GM06990 (cell line): ENCODE results near the gene PRPF39.

ENCODE experiments used
- DNase-seq: peaks from one replicate; pipeline ENCODE4 v3.0.0-alpha.2; 2011; ENCODE audit not compliant: insufficient read length; ENCODE audit errors: extremely low read depth
- H3K27me3 ChIP-seq: replicated peaks from 2 replicates; pipeline ENCODE4 v1.6.0; 2011; ENCODE audit warnings: low read length; ENCODE audit not compliant: control insufficient read depth, insufficient read depth
- H3K36me3 ChIP-seq: 2 replicates; pipeline ENCODE4 v1.5.1; 2011; ENCODE audit warnings: low read length; ENCODE audit not compliant: control insufficient read depth, insufficient read depth
- H3K4me3 ChIP-seq: replicated peaks from 2 replicates; pipeline ENCODE4 v1.5.1; 2011; ENCODE audit warnings: low read depth, mild to moderate bottlenecking, control low read depth, low read length
- TF ChIP-seq, protein P1 (sequence below): IDR thresholded peaks from 2 replicates; pipeline ENCODE4 v1.5.1; 2011; ENCODE audit warnings: low read length, control low read depth, mild to moderate bottlenecking, inconsistent platforms; ENCODE audit not compliant: insufficient read depth, poor library complexity, severe bottlenecking

Gene PRPF39

DNA sequence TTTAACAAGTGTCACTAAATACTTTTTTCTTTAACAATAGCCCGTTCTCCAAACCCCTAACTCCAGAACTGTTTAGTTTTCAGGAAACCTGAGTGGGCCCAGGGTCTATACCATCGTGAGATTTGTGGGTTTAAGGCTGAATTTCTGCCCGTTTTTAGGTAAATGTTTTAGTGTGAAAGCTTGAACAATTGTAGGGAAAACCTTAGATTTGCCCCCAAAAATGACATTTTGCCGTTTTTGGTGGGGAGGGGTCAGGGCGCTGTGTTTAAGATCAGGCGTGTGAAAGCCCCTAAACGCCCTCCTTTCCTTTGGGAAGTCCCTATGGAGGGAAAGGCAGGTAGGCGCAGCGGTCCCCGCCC, 320 bp upstream of the PRPF39 start:
- Histone ChIP-seq H3K36me3 (no peaks in the 10 kb centered on the region), H3K27me3 (no peaks in the 10 kb centered on the region), H3K4me3 (peak overlapping the region; percentile 60)
- TF ChIP-seq, protein P1, sequence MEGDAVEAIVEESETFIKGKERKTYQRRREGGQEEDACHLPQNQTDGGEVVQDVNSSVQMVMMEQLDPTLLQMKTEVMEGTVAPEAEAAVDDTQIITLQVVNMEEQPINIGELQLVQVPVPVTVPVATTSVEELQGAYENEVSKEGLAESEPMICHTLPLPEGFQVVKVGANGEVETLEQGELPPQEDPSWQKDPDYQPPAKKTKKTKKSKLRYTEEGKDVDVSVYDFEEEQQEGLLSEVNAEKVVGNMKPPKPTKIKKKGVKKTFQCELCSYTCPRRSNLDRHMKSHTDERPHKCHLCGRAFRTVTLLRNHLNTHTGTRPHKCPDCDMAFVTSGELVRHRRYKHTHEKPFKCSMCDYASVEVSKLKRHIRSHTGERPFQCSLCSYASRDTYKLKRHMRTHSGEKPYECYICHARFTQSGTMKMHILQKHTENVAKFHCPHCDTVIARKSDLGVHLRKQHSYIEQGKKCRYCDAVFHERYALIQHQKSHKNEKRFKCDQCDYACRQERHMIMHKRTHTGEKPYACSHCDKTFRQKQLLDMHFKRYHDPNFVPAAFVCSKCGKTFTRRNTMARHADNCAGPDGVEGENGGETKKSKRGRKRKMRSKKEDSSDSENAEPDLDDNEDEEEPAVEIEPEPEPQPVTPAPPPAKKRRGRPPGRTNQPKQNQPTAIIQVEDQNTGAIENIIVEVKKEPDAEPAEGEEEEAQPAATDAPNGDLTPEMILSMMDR, result no peak
- no peak for DNase-seq

DNA sequence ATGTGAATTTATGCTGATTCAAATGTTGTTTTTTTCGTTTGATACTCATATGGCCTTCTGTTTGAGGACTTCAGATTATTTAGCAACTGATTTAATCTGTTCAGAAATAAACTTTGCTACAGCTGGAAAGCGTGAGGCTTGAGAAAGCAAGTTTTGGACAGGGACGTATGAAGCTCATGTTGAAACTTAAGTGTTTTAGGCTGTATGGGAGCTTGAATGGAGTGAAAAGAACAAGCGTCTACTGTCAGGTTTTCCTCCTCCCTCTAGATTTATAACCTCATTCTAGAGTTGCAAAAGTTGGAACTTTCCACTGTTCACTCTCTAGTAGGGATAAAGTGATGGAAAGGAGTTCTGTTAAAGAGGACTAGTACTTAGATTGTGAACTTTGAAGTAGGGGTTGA, 1.0 kb downstream of the PRPF39 start:
- H3K4me3 ChIP-seq, result peak overlapping the region; percentile 74
- no peak for DNase-seq
- H3K36me3 ChIP-seq, result no peaks in the 10 kb centered on the region; the same call in 1 of the 2 replicates
- no peaks in the 10 kb centered on the region for H3K27me3 ChIP-seq
- TF ChIP-seq, protein P1, result no peak

DNA sequence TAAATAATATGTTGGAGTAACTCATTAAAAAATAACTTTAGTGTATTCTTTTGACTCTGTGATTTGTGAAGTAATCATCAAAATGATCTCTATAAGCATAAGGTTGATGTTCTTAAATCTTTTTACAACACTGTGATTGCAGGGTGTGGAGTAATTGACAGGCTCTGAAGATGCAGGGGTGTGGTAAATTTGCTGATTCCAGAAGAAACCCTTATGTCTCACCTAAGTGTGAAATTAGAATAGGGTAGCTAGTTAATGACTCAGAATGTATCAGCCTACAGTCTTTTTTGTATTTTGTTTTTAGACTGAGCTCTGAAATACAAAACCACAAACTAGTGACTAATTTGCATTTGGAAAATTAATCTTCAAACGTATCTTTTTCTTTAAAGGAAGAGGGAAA, 5.9 kb downstream of the PRPF39 start:
- H3K27me3 ChIP-seq, result no peaks in the 10 kb centered on the region
- DNase-seq, result peak; percentile 23
- no peaks in the 10 kb centered on the region; the same call in none of the 2 replicates for H3K36me3 ChIP-seq
- TF ChIP-seq, protein P1, result no peak
- H3K4me3 ChIP-seq, result no peak overlapping the region

DNA sequence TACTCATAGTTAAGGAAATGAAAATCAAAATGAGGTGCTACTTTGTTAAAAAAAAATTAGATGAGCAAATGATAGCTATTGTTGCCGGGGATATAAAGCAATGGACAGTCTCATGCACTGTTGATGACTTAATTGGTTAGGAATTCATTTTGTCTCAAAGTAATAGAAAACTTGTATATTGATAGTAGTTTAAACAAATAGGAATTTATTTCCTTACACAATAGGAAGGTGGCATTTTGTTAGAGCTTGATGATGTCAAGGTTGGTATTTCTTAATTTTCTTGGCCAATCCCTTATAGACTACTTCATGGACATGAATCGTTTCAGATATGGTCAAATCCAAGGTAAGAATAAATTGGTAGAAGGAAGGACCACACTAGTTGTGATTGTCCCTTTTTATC, 7.8 kb downstream of the PRPF39 start:
- Histone ChIP-seq H3K4me3 (no peak overlapping the region), H3K27me3 (no peaks in the 10 kb centered on the region), H3K36me3 (peaks cover 3% of the 10 kb centered on the region)
- DNase-seq, result no peak
- TF ChIP-seq, protein P1, result no peak

DNA sequence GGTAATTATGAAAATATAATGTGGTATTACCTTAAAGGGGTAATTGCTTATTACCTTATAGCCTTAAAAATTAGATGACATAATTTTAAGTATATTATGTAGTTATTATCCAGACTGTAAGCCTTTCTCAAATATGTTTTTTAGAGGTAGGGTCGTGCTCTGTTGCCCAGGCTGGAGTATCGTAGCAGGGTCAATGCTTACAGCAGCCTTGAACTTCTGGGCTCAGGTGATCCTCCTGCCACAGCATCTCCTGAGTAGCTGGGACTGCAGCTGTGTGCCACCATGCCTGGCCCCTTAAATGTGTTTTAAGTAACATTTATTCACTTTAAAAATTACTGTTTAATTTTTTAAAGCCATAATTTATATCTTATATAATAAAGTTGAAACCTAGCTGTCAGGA, 10.4 kb downstream of the PRPF39 start:
- Histone ChIP-seq H3K27me3 (no peaks in the 10 kb centered on the region), H3K4me3 (no peak overlapping the region), H3K36me3 (peaks cover 3% of the 10 kb centered on the region)
- TF ChIP-seq, protein P1, result no peak
- no peak for DNase-seq

DNA sequence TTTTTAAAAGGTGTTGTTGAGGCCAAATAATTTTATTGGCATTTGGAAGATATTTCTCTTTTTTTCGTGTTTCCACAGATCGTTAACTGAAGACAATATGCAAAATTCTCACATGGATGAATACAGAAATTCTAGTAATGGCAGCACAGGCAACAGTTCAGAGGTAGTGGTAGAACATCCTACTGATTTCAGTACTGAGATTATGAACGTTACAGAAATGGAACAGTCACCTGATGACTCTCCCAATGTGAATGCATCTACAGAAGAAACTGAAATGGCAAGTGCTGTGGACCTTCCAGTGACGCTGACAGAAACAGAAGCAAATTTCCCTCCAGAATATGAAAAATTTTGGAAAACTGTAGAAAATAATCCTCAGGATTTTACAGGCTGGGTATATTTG, 11.2 kb downstream of the PRPF39 start:
- TF ChIP-seq, protein P1, result no peak
- Histone ChIP-seq H3K27me3 (no peaks in the 10 kb centered on the region), H3K36me3 (peaks cover 3% of the 10 kb centered on the region)

More for the DNA sequence above, 11.2 kb downstream of the PRPF39 start:
- no peak for DNase-seq
- no peak overlapping the region for H3K4me3 ChIP-seq
